K562 (cell line): Measurements from ENCODE around the gene OSCAR. TPM values are rescaled to one million over a fixed set of nuclear protein-coding genes. Genes with fewer than 3 reads are reported as not detected.
A peak's percentile ranks its signal among the peaks of the same experiment; 100 is the strongest.

Experiments used
- BHLHE40 ChIP-seq: IDR thresholded peaks from 2 replicates; pipeline ENCODE4 v1.6.1; 2011; ENCODE audit warnings: low read length, improper control_type of control experiment
- CBX1 ChIP-seq: sonication (generic); IDR thresholded peaks from 2 replicates; pipeline ENCODE4 v1.6.1; 2016; ENCODE audit warnings: antibody characterized with exemption, low read depth, mild to moderate bottlenecking
- ETV1 ChIP-seq: fragments of 450-650 bp; conservative IDR thresholded peaks from 2 replicates; pipeline ENCODE4 v1.6.1; 2016; ENCODE audit warnings: missing genetic modification characterization, control low read depth, low read depth, missing compliant biosample characterization
- HDAC1 ChIP-seq, 2 experiments: fragments of 450-650 bp; IDR thresholded peaks; 2 replicates each; pipeline ENCODE4 v1.6.1; 2016 to 2017; ENCODE audit warnings: inconsistent platforms in 1 of 2, mild to moderate bottlenecking in 1 of 2, moderate library complexity in 1 of 2
- JUNB ChIP-seq: fragments of 450-650 bp; formaldehyde crosslinking; conservative IDR thresholded peaks from 2 replicates; pipeline ENCODE4 v1.4.0; 2020; ENCODE audit warnings: mild to moderate bottlenecking
- RFX5 ChIP-seq: IDR thresholded peaks from 2 replicates; pipeline ENCODE4 v1.6.1; 2011; ENCODE audit warnings: low read depth, mild to moderate bottlenecking, improper control_type of control experiment, low read length
- SIX5 ChIP-seq, 2 experiments: IDR thresholded peaks; 2 replicates each; pipeline ENCODE4 v1.6.1; 2011; ENCODE audit warnings: low read length in 2 of 2, borderline replicate concordance in 1 of 2, low read depth in 1 of 2, mild to moderate bottlenecking in 1 of 2, moderate library complexity in 1 of 2; ENCODE audit not compliant: insufficient read depth in 1 of 2
- SMARCA5 ChIP-seq: fragments of 450-650 bp; IDR thresholded peaks from 2 replicates; pipeline ENCODE4 v1.6.1; 2016
- TEAD1 ChIP-seq, 2 experiments: fragments of 450-650 bp in 1 of 2; sonication (generic) in 1 of 2; formaldehyde crosslinking; IDR thresholded peaks; 2 replicates each; pipeline versions ENCODE4 v1.4.0 to v1.8.0; 2020 to 2022; ENCODE audit warnings: mild to moderate bottlenecking in 2 of 2, missing genetic modification reagents in 1 of 2
- polyA plus RNA-seq, 8 experiments: library from polyadenylated mRNA; depleted of rRNA in 4 of 8; stranded (reverse) in 5 of 8; unstranded in 3 of 8; fragments of >200 nt; fragmentation: Nextera tagmentation in 2 of 8; fragmentation: Illumina TruSeq in 1 of 8; extraction: Ambion mirVana in 2 of 8; extraction: Trizol in 1 of 8; gene quantifications; 2 replicates each; pipeline versions ENCODE4 v1.2.1 to v1.2.3, GENCODE V29; 2011 to 2014; ENCODE audit warnings: inconsistent platforms in 1 of 8, missing spikeins in 1 of 8
- total RNA-seq, 7 experiments: library from RNA; depleted of rRNA in 6 of 7; stranded (reverse); fragments of >200 nt in 6 of 7; fragmentation: Illumina TruSeq in 2 of 7; extraction: Trizol in 2 of 7; gene quantifications; 2 replicates each; pipeline versions ENCODE4 v1.2.1 to v1.2.3, GENCODE V29; 2011 to 2021; ENCODE audit warnings: low replicate concordance in 1 of 7
- TF ChIP-seq, protein P1 (sequence below), 2 experiments: fragments of 250-450 bp in 1 of 2; fragments of 450-650 bp in 1 of 2; sonication (Bioruptor Pico) in 1 of 2; IDR thresholded peaks; 2 replicates each; pipeline versions ENCODE4 v1.6.1 to v1.8.0; 2016 to 2021; ENCODE audit warnings: mild to moderate bottlenecking in 2 of 2, moderate library complexity in 2 of 2, missing compliant biosample characterization in 1 of 2, missing genetic modification characterization in 1 of 2
- TF ChIP-seq, protein P2 (sequence below): fragments of 250-450 bp; sonication (Bioruptor Pico); IDR thresholded peaks from 2 replicates; pipeline ENCODE4 v1.5.0; 2021
- TF ChIP-seq, protein P3 (sequence below): fragments of 250-450 bp; sonication (Bioruptor Pico); IDR thresholded peaks from 2 replicates; pipeline ENCODE4 v1.8.0; 2022; ENCODE audit warnings: moderate library complexity, mild to moderate bottlenecking, inconsistent platforms
- TF ChIP-seq, protein P4 (sequence below), 2 experiments: IDR thresholded peaks in 1 of 2; conservative IDR thresholded peaks in 1 of 2; 2 replicates each; pipeline ENCODE4 v1.6.1; 2016; ENCODE audit warnings: low read depth in 2 of 2, mild to moderate bottlenecking in 1 of 2, missing compliant biosample characterization in 1 of 2, missing genetic modification characterization in 1 of 2, moderate library complexity in 1 of 2
- TF ChIP-seq, protein P5 (sequence below): fragments of 450-650 bp; IDR thresholded peaks from 2 replicates; pipeline ENCODE4 v1.6.1; 2018; ENCODE audit not compliant: partially characterized antibody

The OSCAR gene
- total and polyA plus RNA-seq, 9 of the 15 experiments (the other 6 are each of a cell fraction or from before 2014, with no cell fraction given), result 0.09 to 0.62 (median 0.13) TPM; not detected in 5

DNA sequence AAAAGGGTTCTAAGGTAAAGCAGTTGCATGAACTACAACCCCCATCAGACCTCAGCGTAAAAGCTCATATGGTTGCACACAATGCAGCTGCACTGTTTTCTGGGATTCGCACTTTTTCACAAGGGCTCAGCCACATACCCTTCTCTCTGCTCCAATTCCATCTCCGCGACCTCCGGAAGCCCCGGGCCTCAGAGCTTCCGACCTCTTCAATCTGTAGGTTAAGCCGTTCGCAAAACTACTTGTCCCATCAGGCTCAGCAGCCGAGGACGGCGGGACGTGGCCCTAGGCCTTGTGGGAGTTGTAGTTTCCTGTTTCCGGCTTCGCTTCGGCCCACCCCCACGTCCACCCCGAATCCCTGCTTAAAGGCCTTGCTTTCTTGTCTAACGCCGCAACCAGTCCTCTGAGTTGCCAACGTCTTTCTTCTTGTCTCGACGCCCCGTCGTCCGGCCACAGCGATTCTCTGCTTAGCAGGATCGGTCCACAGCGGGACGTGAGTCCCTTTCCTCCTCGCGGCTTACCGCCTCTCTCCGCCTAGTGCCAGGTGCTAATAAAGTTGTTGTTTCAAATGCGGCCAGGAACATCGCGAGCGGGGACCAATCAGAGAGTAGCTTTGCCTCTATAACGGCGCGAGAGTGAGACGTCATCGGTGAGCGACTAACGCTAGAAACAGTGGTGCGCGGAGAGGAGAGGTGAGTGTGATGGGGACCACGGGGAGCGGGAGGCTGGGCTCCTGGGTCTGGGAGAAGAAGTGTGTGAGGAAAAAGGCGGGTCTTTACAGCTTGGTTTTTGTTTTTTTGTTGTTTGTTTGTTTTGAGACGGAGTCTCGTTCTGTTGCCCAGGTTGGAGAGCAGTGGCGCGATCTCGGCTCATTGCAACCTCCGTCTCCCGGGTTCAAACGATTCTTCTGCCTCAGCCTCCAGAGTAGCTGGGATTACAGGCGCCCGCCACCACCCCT is 14.8 kb upstream of the OSCAR start, which contains the start of the genes PRPF31 and TFPT (continued):
- TF ChIP-seq, protein P1, sequence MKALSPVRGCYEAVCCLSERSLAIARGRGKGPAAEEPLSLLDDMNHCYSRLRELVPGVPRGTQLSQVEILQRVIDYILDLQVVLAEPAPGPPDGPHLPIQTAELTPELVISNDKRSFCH (CRISPR knock-in tag; IDR thresholded peaks at IDR 0.05), result no peak
- TF ChIP-seq, protein P1 (tag; IDR thresholded peaks at IDR 0.05), result peak; percentile 92; the same call in 1 of the 2 replicates
- TF ChIP-seq CBX1 (peak; percentile 18; the same call in 1 of the 2 replicates), TEAD1 (CRISPR knock-in tag; IDR thresholded peaks at IDR 0.05) (peak; percentile 29 to 34; a peak in 2 of 4 replicates), ETV1 (peak; percentile 57; the same call in 1 of the 2 replicates), BHLHE40 (peak; percentile 49; the same call in 1 of the 2 replicates), RFX5 (peak; percentile 24; the same call in 1 of the 2 replicates), SMARCA5 (no peak), SIX5 (IDR thresholded peaks at IDR 0.05; ENCODE audit: borderline replicate concordance in 1 of 2, insufficient read depth in 1 of 2, low read depth in 1 of 2, low read length in 2 of 2) (peak; percentile 96 to 97), HDAC1 (IDR thresholded peaks at IDR 0.05) (peak in 1 of 2 experiments; percentile 98; a peak in 3 of 4 replicates), JUNB (no peak)
- TF ChIP-seq, protein P2, sequence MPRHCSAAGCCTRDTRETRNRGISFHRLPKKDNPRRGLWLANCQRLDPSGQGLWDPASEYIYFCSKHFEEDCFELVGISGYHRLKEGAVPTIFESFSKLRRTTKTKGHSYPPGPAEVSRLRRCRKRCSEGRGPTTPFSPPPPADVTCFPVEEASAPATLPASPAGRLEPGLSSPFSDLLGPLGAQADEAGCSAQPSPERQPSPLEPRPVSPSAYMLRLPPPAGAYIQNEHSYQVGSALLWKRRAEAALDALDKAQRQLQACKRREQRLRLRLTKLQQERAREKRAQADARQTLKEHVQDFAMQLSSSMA (CRISPR knock-in tag), result no peak
- TF ChIP-seq, protein P3, sequence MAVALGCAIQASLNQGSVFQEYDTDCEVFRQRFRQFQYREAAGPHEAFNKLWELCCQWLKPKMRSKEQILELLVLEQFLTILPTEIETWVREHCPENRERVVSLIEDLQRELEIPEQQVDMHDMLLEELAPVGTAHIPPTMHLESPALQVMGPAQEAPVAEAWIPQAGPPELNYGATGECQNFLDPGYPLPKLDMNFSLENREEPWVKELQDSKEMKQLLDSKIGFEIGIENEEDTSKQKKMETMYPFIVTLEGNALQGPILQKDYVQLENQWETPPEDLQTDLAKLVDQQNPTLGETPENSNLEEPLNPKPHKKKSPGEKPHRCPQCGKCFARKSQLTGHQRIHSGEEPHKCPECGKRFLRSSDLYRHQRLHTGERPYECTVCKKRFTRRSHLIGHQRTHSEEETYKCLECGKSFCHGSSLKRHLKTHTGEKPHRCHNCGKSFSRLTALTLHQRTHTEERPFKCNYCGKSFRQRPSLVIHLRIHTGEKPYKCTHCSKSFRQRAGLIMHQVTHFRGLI (CRISPR knock-in tag), result no peak
- TF ChIP-seq, protein P4, sequence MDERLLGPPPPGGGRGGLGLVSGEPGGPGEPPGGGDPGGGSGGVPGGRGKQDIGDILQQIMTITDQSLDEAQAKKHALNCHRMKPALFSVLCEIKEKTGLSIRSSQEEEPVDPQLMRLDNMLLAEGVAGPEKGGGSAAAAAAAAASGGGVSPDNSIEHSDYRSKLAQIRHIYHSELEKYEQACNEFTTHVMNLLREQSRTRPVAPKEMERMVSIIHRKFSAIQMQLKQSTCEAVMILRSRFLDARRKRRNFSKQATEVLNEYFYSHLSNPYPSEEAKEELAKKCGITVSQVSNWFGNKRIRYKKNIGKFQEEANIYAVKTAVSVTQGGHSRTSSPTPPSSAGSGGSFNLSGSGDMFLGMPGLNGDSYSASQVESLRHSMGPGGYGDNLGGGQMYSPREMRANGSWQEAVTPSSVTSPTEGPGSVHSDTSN (CRISPR knock-in tag; IDR thresholded peaks at IDR 0.05; ENCODE audit: low read depth), result no peak
- TF ChIP-seq, protein P4 (tag; conservative IDR thresholded peaks at IDR 0.05; ENCODE audit: low read depth), result no peak
- TF ChIP-seq, protein P5, sequence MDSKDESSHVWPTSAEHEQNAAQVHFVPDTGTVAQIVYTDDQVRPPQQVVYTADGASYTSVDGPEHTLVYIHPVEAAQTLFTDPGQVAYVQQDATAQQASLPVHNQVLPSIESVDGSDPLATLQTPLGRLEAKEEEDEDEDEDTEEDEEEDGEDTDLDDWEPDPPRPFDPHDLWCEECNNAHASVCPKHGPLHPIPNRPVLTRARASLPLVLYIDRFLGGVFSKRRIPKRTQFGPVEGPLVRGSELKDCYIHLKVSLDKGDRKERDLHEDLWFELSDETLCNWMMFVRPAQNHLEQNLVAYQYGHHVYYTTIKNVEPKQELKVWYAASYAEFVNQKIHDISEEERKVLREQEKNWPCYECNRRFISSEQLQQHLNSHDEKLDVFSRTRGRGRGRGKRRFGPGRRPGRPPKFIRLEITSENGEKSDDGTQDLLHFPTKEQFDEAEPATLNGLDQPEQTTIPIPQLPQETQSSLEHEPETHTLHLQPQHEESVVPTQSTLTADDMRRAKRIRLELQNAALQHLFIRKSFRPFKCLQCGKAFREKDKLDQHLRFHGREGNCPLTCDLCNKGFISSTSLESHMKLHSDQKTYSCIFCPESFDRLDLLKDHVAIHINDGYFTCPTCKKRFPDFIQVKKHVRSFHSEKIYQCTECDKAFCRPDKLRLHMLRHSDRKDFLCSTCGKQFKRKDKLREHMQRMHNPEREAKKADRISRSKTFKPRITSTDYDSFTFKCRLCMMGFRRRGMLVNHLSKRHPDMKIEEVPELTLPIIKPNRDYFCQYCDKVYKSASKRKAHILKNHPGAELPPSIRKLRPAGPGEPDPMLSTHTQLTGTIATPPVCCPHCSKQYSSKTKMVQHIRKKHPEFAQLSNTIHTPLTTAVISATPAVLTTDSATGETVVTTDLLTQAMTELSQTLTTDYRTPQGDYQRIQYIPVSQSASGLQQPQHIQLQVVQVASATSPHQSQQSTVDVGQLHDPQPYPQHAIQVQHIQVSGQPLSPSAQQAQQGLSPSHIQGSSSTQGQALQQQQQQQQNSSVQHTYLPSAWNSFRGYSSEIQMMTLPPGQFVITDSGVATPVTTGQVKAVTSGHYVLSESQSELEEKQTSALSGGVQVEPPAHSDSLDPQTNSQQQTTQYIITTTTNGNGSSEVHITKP, result no peak
